GM18907 (cell line): ENCODE data around the gene FGF10.

Source experiments
- ATAC-seq: cut with Tn5 transposase; IDR thresholded peaks from one replicate; pipeline ENCODE4 v1.9.1; 2021; ENCODE audit warnings: mild to moderate bottlenecking, moderate library complexity; ENCODE audit not compliant: unreplicated experiment

The FGF10 gene

GRCh38 chr5:44389090-44389822, at the start of gene FGF10:
TSS of gene FGF10 (minus strand) at chr5:44389420. CDS start at chr5:44388682, 738 bp downstream.
- peak; percentile 61 for ATAC-seq

- ATAC-seq: no peak
These were observed 37.7 kb upstream of the FGF10 start for GRCh38 chr5:44426944-44427343.

GRCh38 chr5:44412286-44412685, 23.1 kb upstream of the FGF10 start:
- ATAC-seq: no peak

GRCh38 chr5:44402084-44402483, 12.9 kb upstream of the FGF10 start:
- ATAC-seq: no peak

GRCh38 chr5:44401611-44402010, 12.4 kb upstream of the FGF10 start:
- ATAC-seq: no peak

- no peak for ATAC-seq
These were observed 9.2 kb upstream of the FGF10 start for GRCh38 chr5:44398382-44398781.

- no peak for ATAC-seq
These were observed 7.1 kb upstream of the FGF10 start for GRCh38 chr5:44396312-44396711.

GRCh38 chr5:44390351-44390750, 1.1 kb upstream of the FGF10 start:
- no peak for ATAC-seq

- peak; percentile 16 for ATAC-seq
These were observed 563 bp upstream of the FGF10 start for GRCh38 chr5:44389823-44390143.

- ATAC-seq: no peak
These were observed 715 bp downstream of the FGF10 start for GRCh38 chr5:44388321-44389089.

- no peak for ATAC-seq
These were observed 1.3 kb downstream of the FGF10 start for GRCh38 chr5:44387921-44388320.

- no peak for ATAC-seq
These were observed 1.8 kb downstream of the FGF10 start for GRCh38 chr5:44387406-44387805.

- ATAC-seq: no peak
These were observed 3.8 kb downstream of the FGF10 start for GRCh38 chr5:44385291-44385900.

GRCh38 chr5:44384816-44385215, 4.4 kb downstream of the FGF10 start:
- ATAC-seq: no peak

- no peak for ATAC-seq
These were observed 6.3 kb downstream of the FGF10 start for GRCh38 chr5:44382894-44383293.

- no peak for ATAC-seq
These were observed 12.2 kb downstream of the FGF10 start for GRCh38 chr5:44377057-44377456.

GRCh38 chr5:44372028-44372427, 17.2 kb downstream of the FGF10 start:
- no peak for ATAC-seq

GRCh38 chr5:44367203-44367602, 22.0 kb downstream of the FGF10 start:
- ATAC-seq: no peak

- no peak for ATAC-seq
These were observed 23.9 kb downstream of the FGF10 start for GRCh38 chr5:44365345-44365744.

- no peak for ATAC-seq
These were observed 25.1 kb downstream of the FGF10 start for GRCh38 chr5:44364097-44364496.

GRCh38 chr5:44361342-44362001, 27.7 kb downstream of the FGF10 start:
- no peak for ATAC-seq

- ATAC-seq: no peak
These were observed 28.3 kb downstream of the FGF10 start for GRCh38 chr5:44360919-44361318.
